ENCODE data around the gene ADK.

- TF ChIP-seq CTCF (conservative IDR thresholded peaks at IDR 0.05; ENCODE audit: low read length): no peak
- TF ChIP-seq EZH2phosphoT487 (IDR thresholded peaks at IDR 0.05; ENCODE audit: borderline replicate concordance, low read depth, low read length): no peak
These were observed 511.6 kb downstream of the ADK start for GRCh38 chr10:74662635-74663034.

Data from OCI-LY7 (cell line).